Nephron (organoid): ENCODE measurements around the gene FDXR.

Source experiments
- H3K27ac Mint-ChIP-seq, 3 experiments: 2 replicates each; pipeline ENCODE4 v1.8.0; 2020; ENCODE audit warnings: mixed read lengths in 3 of 3, mild to moderate bottlenecking in 2 of 3, moderate library complexity in 1 of 3
- H3K27me3 Mint-ChIP-seq: 2 replicates; pipeline ENCODE4 v1.8.0; 2021; ENCODE audit warnings: low read depth, mild to moderate bottlenecking, moderate library complexity, mixed read lengths
- H3K36me3 Mint-ChIP-seq: 2 replicates; pipeline ENCODE4 v1.8.0; 2020; ENCODE audit warnings: low read depth, mixed read lengths
- H3K4me1 Mint-ChIP-seq: 2 replicates; pipeline ENCODE4 v1.8.0; 2020; ENCODE audit warnings: mixed read lengths
- H3K4me3 Mint-ChIP-seq, 3 experiments: 2 replicates each; pipeline ENCODE4 v1.8.0; 2020; ENCODE audit warnings: mild to moderate bottlenecking in 3 of 3, mixed read lengths in 3 of 3, moderate library complexity in 2 of 3
- H3K9me3 Mint-ChIP-seq: 2 replicates; pipeline ENCODE4 v1.8.0; 2020; ENCODE audit warnings: mixed read lengths
- TF ChIP-seq, protein P1 (sequence below), 3 experiments: fragments of 200-600 bp; sonication (generic); IDR thresholded peaks; one replicate each; pipeline ENCODE4 v1.5.0; 2021; ENCODE audit warnings: antibody characterized with exemption in 3 of 3; ENCODE audit not compliant: unreplicated experiment in 3 of 3

FDXR gene

DNA sequence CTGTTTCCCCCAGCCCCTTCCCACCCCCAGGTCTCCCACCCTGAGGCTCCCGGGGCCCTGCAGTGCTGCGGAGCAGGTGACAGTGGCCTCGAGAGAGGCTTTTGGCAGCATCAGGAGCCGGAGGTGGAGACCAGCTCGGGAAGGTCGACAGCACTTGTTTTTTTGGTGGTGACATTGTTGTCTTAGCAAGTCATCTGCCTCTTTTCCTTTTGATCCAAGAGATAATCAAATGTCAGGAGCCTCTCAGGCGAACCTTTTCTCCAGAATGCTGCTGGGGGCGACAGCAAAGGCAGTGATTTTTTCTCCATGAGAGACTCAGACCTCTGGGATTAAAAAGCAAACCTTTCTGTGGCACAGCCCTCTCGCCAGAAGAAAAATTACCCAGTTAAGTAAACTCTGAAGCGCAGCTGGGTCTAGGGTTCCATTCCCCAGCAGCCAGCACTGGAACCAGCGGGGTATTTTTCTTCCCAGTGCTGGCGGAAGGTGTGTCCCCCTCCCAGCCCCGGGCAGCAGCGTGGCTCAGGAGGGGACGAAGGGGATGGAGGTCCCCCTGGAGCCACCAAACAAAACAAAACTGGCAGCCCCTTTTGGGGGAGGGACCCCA lies 50.4 kb downstream of the FDXR start:
- Mint-ChIP-seq H3K27ac (no peak overlapping the region), H3K4me3 (no peak overlapping the region), H3K9me3 (no peaks in the 10 kb centered on the region), H3K4me1 (peaks cover 24% of the 10 kb centered on the region), H3K36me3 (peaks cover 12% of the 10 kb centered on the region), H3K27me3 (peaks cover 5% of the 10 kb centered on the region)
- TF ChIP-seq, protein P1, sequence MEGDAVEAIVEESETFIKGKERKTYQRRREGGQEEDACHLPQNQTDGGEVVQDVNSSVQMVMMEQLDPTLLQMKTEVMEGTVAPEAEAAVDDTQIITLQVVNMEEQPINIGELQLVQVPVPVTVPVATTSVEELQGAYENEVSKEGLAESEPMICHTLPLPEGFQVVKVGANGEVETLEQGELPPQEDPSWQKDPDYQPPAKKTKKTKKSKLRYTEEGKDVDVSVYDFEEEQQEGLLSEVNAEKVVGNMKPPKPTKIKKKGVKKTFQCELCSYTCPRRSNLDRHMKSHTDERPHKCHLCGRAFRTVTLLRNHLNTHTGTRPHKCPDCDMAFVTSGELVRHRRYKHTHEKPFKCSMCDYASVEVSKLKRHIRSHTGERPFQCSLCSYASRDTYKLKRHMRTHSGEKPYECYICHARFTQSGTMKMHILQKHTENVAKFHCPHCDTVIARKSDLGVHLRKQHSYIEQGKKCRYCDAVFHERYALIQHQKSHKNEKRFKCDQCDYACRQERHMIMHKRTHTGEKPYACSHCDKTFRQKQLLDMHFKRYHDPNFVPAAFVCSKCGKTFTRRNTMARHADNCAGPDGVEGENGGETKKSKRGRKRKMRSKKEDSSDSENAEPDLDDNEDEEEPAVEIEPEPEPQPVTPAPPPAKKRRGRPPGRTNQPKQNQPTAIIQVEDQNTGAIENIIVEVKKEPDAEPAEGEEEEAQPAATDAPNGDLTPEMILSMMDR (IDR thresholded peaks at IDR 0.05; ENCODE audit: unreplicated experiment in 3 of 3) = no peak

DNA sequence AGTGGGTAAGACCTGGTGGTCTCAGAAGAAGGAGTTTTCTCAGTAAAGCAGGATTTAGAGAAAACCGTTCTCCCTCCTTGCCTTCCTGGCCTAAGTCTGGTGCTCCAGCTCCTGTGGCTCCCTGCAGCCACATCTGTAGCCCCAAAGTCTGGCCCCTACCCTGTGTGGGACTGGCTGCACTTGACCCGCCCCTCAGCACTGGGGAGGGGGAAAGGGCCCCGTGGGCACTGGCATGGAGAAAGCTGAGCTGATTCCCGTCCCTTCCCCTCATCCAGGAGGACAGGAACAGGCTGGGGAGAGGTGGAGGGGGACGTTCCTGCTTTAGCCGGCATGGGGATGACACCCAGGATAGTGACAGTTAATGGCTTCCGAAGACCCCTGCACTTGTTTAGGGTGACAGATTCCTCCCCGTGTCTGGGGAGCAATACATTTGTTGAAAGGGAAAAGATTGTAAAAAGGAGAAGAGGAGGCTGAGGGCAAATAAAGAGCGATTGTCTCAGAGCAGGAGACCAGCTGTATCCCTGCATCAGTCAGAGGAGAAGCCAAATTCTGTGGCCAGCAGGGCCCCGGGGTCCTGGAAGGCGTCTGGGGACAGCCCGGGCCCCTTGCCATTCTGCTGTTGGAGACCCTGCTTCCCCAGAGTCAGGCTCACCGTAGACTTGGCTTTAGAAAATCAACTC lies 51.0 kb downstream of the FDXR start:
- Mint-ChIP-seq H3K27ac (no peak overlapping the region), H3K4me1 (peaks cover 24% of the 10 kb centered on the region), H3K9me3 (no peaks in the 10 kb centered on the region), H3K36me3 (peaks cover 16% of the 10 kb centered on the region), H3K4me3 (no peak overlapping the region), H3K27me3 (peaks cover 5% of the 10 kb centered on the region)
- TF ChIP-seq, protein P1 (IDR thresholded peaks at IDR 0.05; ENCODE audit: unreplicated experiment in 3 of 3) = no peak

DNA sequence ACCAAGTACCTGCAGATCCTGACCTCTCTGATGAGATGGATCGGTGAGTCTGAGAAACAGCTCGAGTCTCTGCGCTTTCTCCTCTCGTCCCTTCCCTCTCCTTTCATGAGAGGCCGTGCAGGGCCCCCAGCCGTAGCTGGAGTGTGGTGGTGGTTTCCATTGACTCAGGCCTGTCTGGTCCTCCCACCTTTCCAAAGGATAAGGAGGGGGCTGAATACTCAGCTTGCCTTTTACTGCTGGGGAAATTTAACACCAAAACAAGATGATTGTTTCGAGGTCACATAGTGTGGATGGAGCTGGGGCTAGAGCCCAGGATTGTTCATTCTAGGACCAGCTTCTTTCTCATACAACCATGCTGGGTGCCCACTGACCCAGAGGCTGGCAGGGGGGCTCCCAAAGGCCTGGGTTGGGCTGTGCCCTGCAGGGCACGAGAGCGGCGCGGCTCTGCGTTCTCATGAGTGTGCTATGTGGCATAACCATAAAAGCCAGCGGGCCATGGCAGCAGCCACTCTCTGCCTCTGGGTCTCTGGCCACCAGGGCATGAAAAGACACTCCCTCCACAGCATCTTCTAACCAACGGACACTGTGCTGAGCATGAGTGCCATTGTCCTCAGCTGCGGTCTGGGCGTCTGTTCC lies 52.9 kb downstream of the FDXR start:
- Mint-ChIP-seq H3K27me3 (peaks cover 5% of the 10 kb centered on the region), H3K4me1 (peaks cover 24% of the 10 kb centered on the region)

DNA sequence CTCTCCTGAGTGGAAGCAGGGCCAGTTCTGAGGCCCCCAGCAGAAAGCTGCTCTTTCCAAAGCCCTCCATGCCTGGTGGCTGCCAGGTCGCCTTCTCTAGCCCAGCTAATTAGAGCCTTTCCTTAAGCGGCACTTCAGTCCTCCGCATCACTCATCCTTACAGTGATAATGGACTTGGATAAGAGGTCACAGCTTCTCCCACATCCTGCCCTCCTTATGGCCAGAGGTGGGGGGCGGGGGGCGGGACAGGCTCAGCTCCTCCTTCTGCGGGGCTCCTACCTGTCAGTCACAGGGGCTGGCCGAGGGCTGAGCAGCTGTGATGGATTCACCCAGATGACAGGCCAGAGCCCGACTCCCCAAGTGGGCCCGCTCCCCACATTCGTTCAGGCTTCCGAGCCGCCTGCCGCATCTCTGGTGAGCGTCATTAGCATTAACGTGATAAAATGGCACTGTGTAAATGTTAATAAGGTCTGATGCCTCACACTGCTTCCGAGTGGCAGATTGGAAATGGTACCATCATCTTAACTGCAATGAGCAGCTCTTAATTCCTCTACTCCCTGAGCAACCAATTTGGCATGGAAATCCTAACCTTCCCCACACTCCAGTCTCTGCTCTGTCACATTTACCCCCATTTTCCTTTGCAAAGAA lies 54.4 kb downstream of the FDXR start:
- Mint-ChIP-seq H3K36me3 (peaks cover 31% of the 10 kb centered on the region), H3K4me3 (no peak overlapping the region), H3K9me3 (no peaks in the 10 kb centered on the region), H3K27me3 (peaks cover 8% of the 10 kb centered on the region), H3K4me1 (peaks cover 19% of the 10 kb centered on the region), H3K27ac (no peak overlapping the region)
- TF ChIP-seq, protein P1 (IDR thresholded peaks at IDR 0.05; ENCODE audit: unreplicated experiment in 3 of 3) = no peak

More for the DNA sequence above, 52.9 kb downstream of the FDXR start:
- no peak overlapping the region for H3K4me3 Mint-ChIP-seq
- no peaks in the 10 kb centered on the region for H3K9me3 Mint-ChIP-seq
- no peak overlapping the region for H3K27ac Mint-ChIP-seq
- peaks cover 26% of the 10 kb centered on the region for H3K36me3 Mint-ChIP-seq
- TF ChIP-seq, protein P1 (IDR thresholded peaks at IDR 0.05; ENCODE audit: unreplicated experiment in 3 of 3) = no peak

DNA sequence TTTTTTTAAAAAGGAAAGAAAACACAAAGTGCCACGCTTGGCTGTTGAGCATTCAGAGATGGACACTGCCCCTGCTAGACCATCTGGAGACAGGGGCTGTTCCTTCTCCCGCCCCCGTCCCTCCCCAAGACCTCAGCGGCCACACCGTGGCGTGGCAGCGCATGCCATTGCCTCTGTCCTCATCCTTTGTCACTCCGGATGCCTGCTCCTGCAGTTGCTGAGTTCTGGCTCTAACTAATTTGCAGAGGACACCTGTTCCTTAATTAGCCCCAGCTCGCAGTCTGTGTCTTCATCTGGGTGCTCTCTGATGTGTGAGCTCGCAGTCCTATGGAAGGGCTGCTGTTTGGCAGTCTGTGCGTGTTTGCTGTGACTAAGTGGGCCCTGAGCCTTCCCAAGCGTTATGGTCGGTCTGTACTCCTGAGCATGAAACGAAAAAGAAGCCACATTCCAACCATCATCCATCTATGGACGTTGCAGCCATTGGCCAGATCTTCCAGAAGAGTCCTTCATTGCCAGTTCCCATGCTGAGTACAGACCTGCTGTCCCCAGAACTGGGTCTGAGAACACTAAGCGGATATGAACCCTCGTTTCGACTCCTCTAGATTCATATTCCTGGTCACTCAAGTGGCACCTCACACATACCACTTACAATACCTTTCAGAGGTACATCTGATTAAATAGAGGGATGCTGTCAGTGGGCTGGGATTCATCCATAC lies 55.7 kb downstream of the FDXR start:
- Mint-ChIP-seq H3K9me3 (no peaks in the 10 kb centered on the region), H3K27me3 (peaks cover 8% of the 10 kb centered on the region), H3K27ac (no peak overlapping the region), H3K4me3 (no peak overlapping the region), H3K4me1 (peaks cover 24% of the 10 kb centered on the region), H3K36me3 (peaks cover 34% of the 10 kb centered on the region)
- TF ChIP-seq, protein P1 (IDR thresholded peaks at IDR 0.05; ENCODE audit: unreplicated experiment in 3 of 3) = no peak
